Measurements from ENCODE around the gene PTPRM. TPM values are rescaled to one million over a fixed set of nuclear protein-coding genes. Genes with fewer than 3 reads are reported as not detected.

The PTPRM gene
- total RNA-seq, 1 experiment from 2014 or later: 45.6 TPM

DNA sequence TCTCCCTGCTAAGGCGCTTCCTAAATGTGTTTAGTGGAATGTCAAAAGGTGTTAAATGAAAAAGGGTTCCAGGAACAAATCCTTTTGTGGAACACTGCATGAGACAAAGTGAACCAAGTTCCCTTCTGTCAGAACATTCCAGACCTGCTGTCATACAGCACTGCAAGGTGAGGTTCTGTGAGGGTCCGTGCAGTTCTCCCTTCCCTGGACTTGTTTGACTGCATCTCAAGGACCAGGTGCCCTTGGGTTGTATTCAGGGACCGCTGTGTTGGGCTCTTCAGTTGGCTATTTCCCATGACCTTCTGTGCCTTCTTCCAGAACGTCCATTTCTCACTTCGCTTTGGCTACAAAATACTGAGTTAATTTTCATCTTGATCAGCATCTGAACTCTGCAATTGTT lies 328.2 kb downstream of the PTPRM start:
- no peaks in the 10 kb centered on the region for H4K20me1 ChIP-seq (ENCODE audit: low read length)
- no peaks in the 10 kb centered on the region for H3K36me3 ChIP-seq (ENCODE audit: low read depth, low read length)
- ChIA-PET POLR2A (ENCODE audit: unreplicated experiment) (no interaction called here), CTCF (no interaction called here)
- no peaks in the 10 kb centered on the region for H3K9me3 ChIP-seq (ENCODE audit: low read length)
- TF ChIP-seq EZH2 (IDR thresholded peaks at IDR 0.05; ENCODE audit: low read length, unreplicated experiment) (no peak), CTCF (conservative IDR thresholded peaks at IDR 0.05; ENCODE audit: low read depth, low read length) (no peak), EZH2phosphoT487 (IDR thresholded peaks at IDR 0.05; ENCODE audit: borderline replicate concordance, low read length) (no peak)
- no peaks in the 10 kb centered on the region for H3K9me2 ChIP-seq (replicated peaks; ENCODE audit: low read length)
- H2AFZ ChIP-seq (ENCODE audit: low read length): no peak overlapping the region
- ATAC-seq: no peak
- no peak overlapping the region for H3K9ac ChIP-seq (ENCODE audit: low read length)
- no peaks in the 10 kb centered on the region for H3K27me3 ChIP-seq (ENCODE audit: low read length)
- peaks cover 8% of the 10 kb centered on the region for H3K4me1 ChIP-seq (ENCODE audit: insufficient read depth, low read length)
- no TSS peak for BruUV-seq (replicated peaks)
- H3K27ac ChIP-seq (ENCODE audit: low read length): no peak overlapping the region
- no peaks in the 10 kb centered on the region for H3K79me2 ChIP-seq (ENCODE audit: low read length)
- no peak overlapping the region for H3K4me3 ChIP-seq (ENCODE audit: low read length)
- H3K4me2 ChIP-seq (ENCODE audit: low read length): no peak overlapping the region
- DNase-seq: no peak
- no peaks in the 10 kb centered on the region for H3F3A ChIP-seq (ENCODE audit: low read length, unreplicated experiment)
- intact Hi-C loops (cut with micrococcal nuclease): no loop called here

DNA sequence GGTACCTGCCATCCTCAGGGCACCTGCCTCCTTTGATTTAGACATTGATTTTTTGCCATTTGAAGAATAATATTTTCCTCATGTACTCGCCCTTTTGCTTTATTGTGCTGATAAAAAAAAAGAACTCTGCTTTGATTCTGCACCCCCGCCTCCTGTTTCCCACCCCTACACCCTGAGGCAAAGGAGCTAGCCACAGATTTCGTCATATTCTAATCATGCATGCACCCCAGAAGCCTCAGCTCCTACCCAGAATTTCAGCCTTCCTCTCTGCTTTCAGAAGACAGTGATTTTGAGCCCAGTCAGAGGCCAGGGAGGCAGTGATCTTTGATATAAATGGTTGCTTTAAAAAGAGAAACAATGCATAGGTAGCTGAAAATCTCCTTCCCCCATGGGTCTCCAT lies 329.0 kb downstream of the PTPRM start:
- H3K27me3 ChIP-seq (ENCODE audit: low read length): no peaks in the 10 kb centered on the region
- no peaks in the 10 kb centered on the region for H4K20me1 ChIP-seq (ENCODE audit: low read length)
- DNase-seq (no peak), ATAC-seq (no peak)
- no peaks in the 10 kb centered on the region for H3K79me2 ChIP-seq (ENCODE audit: low read length)
- H3K9ac ChIP-seq (ENCODE audit: low read length): no peak overlapping the region
- no peak overlapping the region for H2AFZ ChIP-seq (ENCODE audit: low read length)
- TF ChIP-seq EZH2 (IDR thresholded peaks at IDR 0.05; ENCODE audit: low read length, unreplicated experiment) (no peak), EZH2phosphoT487 (IDR thresholded peaks at IDR 0.05; ENCODE audit: borderline replicate concordance, low read length) (no peak), CTCF (conservative IDR thresholded peaks at IDR 0.05; ENCODE audit: low read depth, low read length) (no peak)
- BruUV-seq (replicated peaks): no TSS peak
- H3K4me2 ChIP-seq (ENCODE audit: low read length): no peak overlapping the region
- H3K36me3 ChIP-seq (ENCODE audit: low read depth, low read length): no peaks in the 10 kb centered on the region
- no peak overlapping the region for H3K4me3 ChIP-seq (ENCODE audit: low read length)
- intact Hi-C loops (cut with micrococcal nuclease): no loop called here
- ChIA-PET POLR2A (ENCODE audit: unreplicated experiment) (no interaction called here), CTCF (no interaction called here)
- H3K4me1 ChIP-seq (ENCODE audit: insufficient read depth, low read length): peaks cover 8% of the 10 kb centered on the region
- H3K27ac ChIP-seq (ENCODE audit: low read length): no peak overlapping the region
- no peaks in the 10 kb centered on the region for H3K9me2 ChIP-seq (replicated peaks; ENCODE audit: low read length)
- no peaks in the 10 kb centered on the region for H3K9me3 ChIP-seq (ENCODE audit: low read length)
- no peaks in the 10 kb centered on the region for H3F3A ChIP-seq (ENCODE audit: low read length, unreplicated experiment)

DNA sequence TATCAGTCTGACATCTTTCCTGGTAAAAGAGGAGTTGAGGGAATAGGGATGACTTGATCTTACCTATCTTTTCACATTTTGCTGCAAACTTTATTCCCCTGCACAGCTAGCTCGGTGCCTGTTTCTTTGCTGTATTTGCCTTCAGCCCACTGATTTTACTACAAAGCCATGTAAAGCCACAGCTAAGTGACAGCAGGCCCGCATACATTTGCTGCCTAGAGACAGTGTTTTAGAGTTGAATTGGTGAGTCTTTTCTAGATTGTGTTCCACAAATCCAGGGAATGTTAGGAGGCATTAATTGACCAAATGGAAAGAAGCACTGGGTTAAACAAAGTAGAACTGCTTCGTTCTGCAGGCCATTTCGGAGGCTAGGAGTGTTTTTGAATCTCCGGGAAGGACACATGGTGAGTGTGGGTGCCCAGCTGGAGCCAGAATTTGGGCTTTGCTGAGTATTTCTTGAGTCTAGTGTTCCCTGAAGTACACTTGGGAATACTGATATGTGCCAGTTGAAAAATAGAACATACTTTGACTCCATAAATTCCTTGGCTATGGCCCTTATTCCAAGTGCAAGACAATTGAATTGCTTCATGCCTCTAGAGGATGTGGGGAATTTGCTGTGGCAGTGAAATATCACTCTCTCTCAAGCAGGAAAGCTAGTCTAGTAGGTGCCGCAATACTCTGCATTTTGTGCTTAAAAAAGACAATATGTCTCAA lies 329.8 kb downstream of the PTPRM start:
- H3K4me1 ChIP-seq (ENCODE audit: insufficient read depth, low read length): peaks cover 9% of the 10 kb centered on the region

More for the DNA sequence above, 329.8 kb downstream of the PTPRM start:
- BruUV-seq (replicated peaks): no TSS peak
- ATAC-seq (no peak), DNase-seq (no peak)
- no peak overlapping the region for H3K4me3 ChIP-seq (ENCODE audit: low read length)
- intact Hi-C loops (cut with micrococcal nuclease): no loop called here
- H3K4me2 ChIP-seq (ENCODE audit: low read length): no peak overlapping the region
- no peaks in the 10 kb centered on the region for H3K36me3 ChIP-seq (ENCODE audit: low read depth, low read length)
- no peak overlapping the region for H2AFZ ChIP-seq (ENCODE audit: low read length)
- no peak for TF ChIP-seq EZH2phosphoT487 (IDR thresholded peaks at IDR 0.05; ENCODE audit: borderline replicate concordance, low read length)
- TF ChIP-seq CTCF (conservative IDR thresholded peaks at IDR 0.05; ENCODE audit: low read depth, low read length): no peak
- TF ChIP-seq EZH2 (IDR thresholded peaks at IDR 0.05; ENCODE audit: low read length, unreplicated experiment): no peak
- H3K9me2 ChIP-seq (replicated peaks; ENCODE audit: low read length): no peaks in the 10 kb centered on the region
- CTCF ChIA-PET: no interaction called here
- no peak overlapping the region for H3K9ac ChIP-seq (ENCODE audit: low read length)
- no peaks in the 10 kb centered on the region for H3K27me3 ChIP-seq (ENCODE audit: low read length)
- POLR2A ChIA-PET (ENCODE audit: unreplicated experiment): no interaction called here
- no peaks in the 10 kb centered on the region for H3K9me3 ChIP-seq (ENCODE audit: low read length)
- H4K20me1 ChIP-seq (ENCODE audit: low read length): no peaks in the 10 kb centered on the region
- no peak overlapping the region for H3K27ac ChIP-seq (ENCODE audit: low read length)
- H3K79me2 ChIP-seq (ENCODE audit: low read length): no peaks in the 10 kb centered on the region
- H3F3A ChIP-seq (ENCODE audit: low read length, unreplicated experiment): no peaks in the 10 kb centered on the region
